IMR-90 (cell line): Measurements from ENCODE around the gene HVCN1.

Experiments used
- CEBPB ChIP-seq: IDR thresholded peaks from 2 replicates; pipeline ENCODE4 v1.6.1; 2012; ENCODE audit warnings: low read depth, low read length, improper control_type of control experiment
- MAZ ChIP-seq: IDR thresholded peaks from 2 replicates; pipeline ENCODE4 v1.6.1; 2012; ENCODE audit warnings: low read depth, mild to moderate bottlenecking, low read length, improper control_type of control experiment, moderate library complexity, borderline replicate concordance
- MXI1 ChIP-seq: IDR thresholded peaks from 2 replicates; pipeline ENCODE4 v1.6.1; 2012; ENCODE audit warnings: low read depth, mild to moderate bottlenecking, low read length, moderate library complexity, borderline replicate concordance
- POLR2A ChIP-seq: IDR thresholded peaks from 2 replicates; pipeline ENCODE4 v1.6.1; 2012; ENCODE audit warnings: mild to moderate bottlenecking, low read depth, low read length
- RAD21 ChIP-seq: IDR thresholded peaks from 2 replicates; pipeline ENCODE4 v1.6.1; 2012; ENCODE audit warnings: low read length, improper control_type of control experiment
- TF ChIP-seq, protein P1 (sequence below): fragments of 150-350 bp; IDR thresholded peaks from 2 replicates; pipeline ENCODE4 v1.6.1; 2017; ENCODE audit warnings: mild to moderate bottlenecking, antibody characterized with exemption, low read length, low read depth
- TF ChIP-seq, protein P2 (sequence below): conservative IDR thresholded peaks from 2 replicates; pipeline ENCODE4 v1.5.1; 2012; ENCODE audit warnings: mild to moderate bottlenecking, low read depth, low read length, improper control_type of control experiment

DNA sequence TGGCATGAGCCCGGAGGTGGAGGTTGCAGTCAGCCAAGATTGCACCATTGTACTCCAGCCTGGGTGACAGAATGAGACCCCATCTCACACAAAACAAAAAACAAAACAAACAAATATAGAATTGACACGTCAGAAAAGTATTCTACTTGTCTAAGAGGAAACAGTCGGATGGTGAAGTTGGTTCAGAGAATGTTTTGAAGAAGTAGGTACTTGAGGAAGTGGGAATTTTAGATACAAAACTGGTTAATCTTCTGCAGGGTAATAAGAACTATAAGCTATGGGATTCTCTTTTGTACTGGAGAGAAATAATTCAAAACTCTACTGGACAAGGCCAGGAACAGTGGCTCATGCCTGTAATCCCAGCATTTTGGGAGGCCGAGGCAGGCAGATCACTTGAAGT, 89.6 kb downstream of the HVCN1 start:
- TF ChIP-seq, protein P1, sequence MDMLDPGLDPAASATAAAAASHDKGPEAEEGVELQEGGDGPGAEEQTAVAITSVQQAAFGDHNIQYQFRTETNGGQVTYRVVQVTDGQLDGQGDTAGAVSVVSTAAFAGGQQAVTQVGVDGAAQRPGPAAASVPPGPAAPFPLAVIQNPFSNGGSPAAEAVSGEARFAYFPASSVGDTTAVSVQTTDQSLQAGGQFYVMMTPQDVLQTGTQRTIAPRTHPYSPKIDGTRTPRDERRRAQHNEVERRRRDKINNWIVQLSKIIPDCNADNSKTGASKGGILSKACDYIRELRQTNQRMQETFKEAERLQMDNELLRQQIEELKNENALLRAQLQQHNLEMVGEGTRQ: no peak
- TF ChIP-seq POLR2A (no peak), CEBPB (no peak), MAZ (no peak), MXI1 (no peak), RAD21 (no peak)
- TF ChIP-seq, protein P2, sequence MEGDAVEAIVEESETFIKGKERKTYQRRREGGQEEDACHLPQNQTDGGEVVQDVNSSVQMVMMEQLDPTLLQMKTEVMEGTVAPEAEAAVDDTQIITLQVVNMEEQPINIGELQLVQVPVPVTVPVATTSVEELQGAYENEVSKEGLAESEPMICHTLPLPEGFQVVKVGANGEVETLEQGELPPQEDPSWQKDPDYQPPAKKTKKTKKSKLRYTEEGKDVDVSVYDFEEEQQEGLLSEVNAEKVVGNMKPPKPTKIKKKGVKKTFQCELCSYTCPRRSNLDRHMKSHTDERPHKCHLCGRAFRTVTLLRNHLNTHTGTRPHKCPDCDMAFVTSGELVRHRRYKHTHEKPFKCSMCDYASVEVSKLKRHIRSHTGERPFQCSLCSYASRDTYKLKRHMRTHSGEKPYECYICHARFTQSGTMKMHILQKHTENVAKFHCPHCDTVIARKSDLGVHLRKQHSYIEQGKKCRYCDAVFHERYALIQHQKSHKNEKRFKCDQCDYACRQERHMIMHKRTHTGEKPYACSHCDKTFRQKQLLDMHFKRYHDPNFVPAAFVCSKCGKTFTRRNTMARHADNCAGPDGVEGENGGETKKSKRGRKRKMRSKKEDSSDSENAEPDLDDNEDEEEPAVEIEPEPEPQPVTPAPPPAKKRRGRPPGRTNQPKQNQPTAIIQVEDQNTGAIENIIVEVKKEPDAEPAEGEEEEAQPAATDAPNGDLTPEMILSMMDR: no peak
